ENCODE measurements around the gene NHP2.

DNA sequence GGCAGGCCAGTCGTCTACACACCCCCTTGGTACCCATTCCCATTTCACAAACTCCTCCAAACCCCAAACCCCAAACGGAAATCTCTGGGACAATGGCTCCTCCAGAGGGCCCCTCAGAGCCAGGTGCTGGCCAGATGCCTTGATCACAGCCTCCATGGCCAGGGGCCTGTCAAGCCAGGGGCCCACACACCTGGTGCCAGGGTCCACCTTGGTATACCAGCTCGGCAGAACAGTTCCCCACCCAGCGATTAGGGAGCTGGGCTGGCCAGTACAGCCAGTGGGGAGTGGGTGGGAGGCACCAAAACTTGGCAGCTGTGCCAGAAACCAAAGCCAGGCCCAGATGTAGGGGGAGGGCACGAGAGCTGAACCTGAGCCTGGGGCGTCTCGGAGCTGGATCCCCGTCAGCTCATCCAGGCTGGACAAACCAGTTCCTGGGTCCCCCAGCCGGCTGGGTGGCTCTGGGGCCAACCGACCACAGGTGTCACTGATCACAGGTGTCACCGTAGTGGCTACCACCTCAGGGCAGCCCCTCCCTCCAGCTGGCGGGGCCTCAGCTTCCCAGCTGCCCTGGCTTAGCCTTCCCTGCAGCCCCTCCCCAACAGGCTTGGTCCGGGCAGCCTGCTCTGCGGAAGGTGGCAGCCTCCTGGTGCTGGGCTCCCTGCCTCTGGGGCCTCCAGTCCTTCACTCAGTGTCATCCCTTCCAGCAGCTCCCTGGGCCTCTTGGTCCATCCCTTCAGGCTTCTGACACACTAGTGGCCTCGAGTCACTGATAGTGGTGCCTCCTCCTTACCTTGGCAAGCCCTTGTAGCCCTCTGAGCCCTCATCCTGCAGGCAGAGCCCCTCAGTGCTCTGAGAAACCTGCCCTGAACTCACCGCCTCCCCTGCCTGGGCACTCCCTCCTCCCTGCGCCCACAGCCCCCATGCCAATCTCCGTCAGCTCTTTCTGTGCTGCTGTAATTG lies 29.4 kb downstream of the NHP2 start:
- TF ChIP-seq CTCF (IDR thresholded peaks at IDR 0.05): no peak
- no peak for TF ChIP-seq ZFX (IDR thresholded peaks at IDR 0.05; ENCODE audit: borderline replicate concordance)

All from 22Rv1 (cell line).